Measurements from ENCODE around the gene C1orf210.

- TF ChIP-seq ETV6 (CRISPR knock-in tag; conservative IDR thresholded peaks at IDR 0.05) (no peak), ZNF614 (CRISPR knock-in tag; IDR thresholded peaks at IDR 0.05; ENCODE audit: borderline replicate concordance) (no peak), DPF2 (CRISPR knock-in tag; IDR thresholded peaks at IDR 0.05; ENCODE audit: borderline replicate concordance, low read depth) (no peak), ZNF75D (CRISPR knock-in tag; IDR thresholded peaks at IDR 0.05; ENCODE audit: borderline replicate concordance) (no peak), MAX (IDR thresholded peaks at IDR 0.05) (no peak), ZNF142 (CRISPR knock-in tag; IDR thresholded peaks at IDR 0.05) (no peak), CENPX (CRISPR knock-in tag; IDR thresholded peaks at IDR 0.05) (no peak), CEBPB (IDR thresholded peaks at IDR 0.05; ENCODE audit: borderline replicate concordance, low read depth, low read length) (no peak), CREB1 (IDR thresholded peaks at IDR 0.05) (no peak), CREB1 (CRISPR knock-in tag; IDR thresholded peaks at IDR 0.05) (no peak), ETS1 (CRISPR knock-in tag; IDR thresholded peaks at IDR 0.05) (no peak), NFIC (IDR thresholded peaks at IDR 0.05; ENCODE audit: low read length) (no peak)
These were observed 53.3 kb downstream of the C1orf210 start for GRCh38 chr1:43232074-43232473.
